CD4-positive, alpha-beta T cell (primary cell): ENCODE measurements around the gene SLC8A2. TPM values are rescaled to one million over a fixed set of nuclear protein-coding genes. Genes with fewer than 3 reads are reported as not detected.

ENCODE experiments used
- ATAC-seq: fragments of 200-7000 bp; cut with Tn5 transposase; one replicate; pipeline ENCODE4 v1.10.0; 2022; ENCODE audit warnings: mild to moderate bottlenecking; ENCODE audit not compliant: poor library complexity
- CTCF ChIA-PET: fragments of 350-600 bp; sonication (Branson Sonifier 250); formaldehyde crosslinking; loops from one replicate; lab custom pipeline; 2021; ENCODE audit warnings: antibody characterized with exemption, inconsistent platforms; lab: Charles Lee
- POLR2A ChIA-PET: fragments of 350-600 bp; sonication (Branson Sonifier 250); formaldehyde crosslinking; loops from one replicate; lab custom pipeline; 2021; ENCODE audit warnings: antibody characterized with exemption, inconsistent platforms; lab: Charles Lee
- DNase-seq, 14 experiments: peaks; one replicate each; pipeline ENCODE4 v3.0.0-alpha.2; 2013 to 2020; ENCODE audit warnings: mixed read lengths in 2 of 14
- H3K27ac ChIP-seq, 2 donors: one replicate each; pipeline versions ENCODE4 v1.5.1 to v1.7.0; 2013; ENCODE audit warnings: low read length in 2 of 2, low read depth in 1 of 2, mild to moderate bottlenecking in 1 of 2
- H3K27me3 ChIP-seq, 2 experiments: 1 replicate in 1 of 2; 2 replicates in 1 of 2; pipeline versions ENCODE4 v1.6.1 to v1.7.0; 2013; ENCODE audit warnings: low read length in 2 of 2, control low read depth in 1 of 2, mild to moderate bottlenecking in 1 of 2, moderate library complexity in 1 of 2; ENCODE audit not compliant: insufficient read depth in 2 of 2, control insufficient read depth in 1 of 2
- H3K36me3 ChIP-seq: one replicate; pipeline ENCODE4 v1.6.1; 2013; ENCODE audit warnings: low read length, control low read depth; ENCODE audit not compliant: insufficient read depth
- H3K4me1 ChIP-seq: one replicate; pipeline ENCODE4 v1.6.1; 2013; ENCODE audit warnings: low read length, control low read depth; ENCODE audit not compliant: insufficient read depth
- H3K4me3 ChIP-seq: one replicate; pipeline ENCODE4 v1.5.1; 2013; ENCODE audit warnings: mild to moderate bottlenecking, low read length, moderate library complexity
- H3K9me3 ChIP-seq, 2 experiments: 1 replicate in 1 of 2; 2 replicates in 1 of 2; pipeline versions ENCODE4 v1.6.1 to v1.7.0; 2013; ENCODE audit warnings: low read length in 2 of 2, mild to moderate bottlenecking in 2 of 2, control low read depth in 1 of 2, moderate library complexity in 1 of 2; ENCODE audit not compliant: control insufficient read depth in 1 of 2, insufficient read depth in 1 of 2
- H3K27ac Mint-ChIP-seq: one replicate; pipeline ENCODE4 v1.8.0; 2020; ENCODE audit warnings: mixed read lengths
- H3K27me3 Mint-ChIP-seq: one replicate; pipeline ENCODE4 v1.8.0; 2021; ENCODE audit warnings: mixed read lengths
- H3K36me3 Mint-ChIP-seq: one replicate; pipeline ENCODE4 v1.8.0; 2021; ENCODE audit warnings: low read depth, mixed read lengths
- H3K4me1 Mint-ChIP-seq: one replicate; pipeline ENCODE4 v1.8.0; 2021; ENCODE audit warnings: low read depth, mixed read lengths
- H3K4me3 Mint-ChIP-seq: one replicate; pipeline ENCODE4 v1.8.0; 2020; ENCODE audit warnings: mild to moderate bottlenecking, mixed read lengths
- H3K9me3 Mint-ChIP-seq: one replicate; pipeline ENCODE4 v1.8.0; 2020; ENCODE audit warnings: mixed read lengths
- intact Hi-C, 2 experiments: fragments of 100-400 bp; cut with DNase I in 1 of 2; cut with micrococcal nuclease in 1 of 2; formaldehyde crosslinking; loops; one replicate each; pipeline versions ENCODE4 v1.15.1 to v1.9.0; 2023 to 2025; cut with DNase I, micrococcal nuclease
- total RNA-seq, 174 experiments: library from RNA in 2 of 174; stranded (reverse) in 2 of 174; gene quantifications; one replicate each; pipeline ENCODE4 v1.2.3 and lab custom pipeline; 2021 to 2026
- TF ChIP-seq, protein P1 (sequence below): fragments of 200-600 bp; IDR thresholded peaks from one replicate; pipeline ENCODE4 v1.8.0; 2022; ENCODE audit warnings: antibody characterized with exemption, mild to moderate bottlenecking

The SLC8A2 gene
- total RNA-seq, 2 experiments from 2014 or later = not detected

DNA sequence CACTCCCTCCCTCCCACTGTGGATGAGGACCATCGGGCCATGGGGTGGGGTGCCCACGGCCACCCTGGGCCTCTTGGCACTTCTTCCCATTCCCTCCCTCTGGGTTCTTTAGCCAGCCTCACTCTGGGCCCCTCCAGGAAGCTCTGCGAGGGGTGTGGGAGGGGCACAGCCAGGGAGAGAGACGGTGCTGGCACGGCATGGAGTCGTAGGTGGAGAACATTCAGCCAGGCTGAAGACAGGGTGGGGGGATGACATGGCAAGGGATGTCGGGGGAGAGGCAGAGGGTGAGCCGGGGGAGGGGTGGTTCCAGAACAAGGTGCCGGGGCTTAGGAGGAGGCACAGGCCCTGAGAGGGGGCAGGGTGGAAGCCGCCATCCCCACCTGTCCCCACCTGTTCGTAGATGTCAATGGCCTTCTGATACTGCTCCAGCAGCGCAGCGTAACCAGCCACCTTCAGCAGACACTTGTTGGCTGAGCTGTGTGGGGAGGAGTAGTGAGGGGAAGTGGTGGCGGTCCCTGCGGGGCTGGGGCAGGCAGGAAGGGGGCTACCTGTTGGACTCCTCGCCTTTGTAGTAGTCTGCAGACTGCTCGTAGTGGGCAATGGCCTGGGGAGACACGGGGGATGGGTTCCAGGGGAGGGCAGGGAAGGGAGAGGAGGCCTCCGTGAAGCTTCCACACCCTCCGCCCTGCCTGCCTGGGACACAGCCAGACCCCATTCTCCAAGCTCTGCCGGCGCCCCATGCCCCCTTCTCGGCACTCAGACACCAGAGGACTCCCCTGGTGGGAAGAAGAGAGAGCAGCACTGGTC, 21.1 kb upstream of the SLC8A2 start:
- H3K36me3 Mint-ChIP-seq = peaks cover 70% of the 10 kb centered on the region

DNA sequence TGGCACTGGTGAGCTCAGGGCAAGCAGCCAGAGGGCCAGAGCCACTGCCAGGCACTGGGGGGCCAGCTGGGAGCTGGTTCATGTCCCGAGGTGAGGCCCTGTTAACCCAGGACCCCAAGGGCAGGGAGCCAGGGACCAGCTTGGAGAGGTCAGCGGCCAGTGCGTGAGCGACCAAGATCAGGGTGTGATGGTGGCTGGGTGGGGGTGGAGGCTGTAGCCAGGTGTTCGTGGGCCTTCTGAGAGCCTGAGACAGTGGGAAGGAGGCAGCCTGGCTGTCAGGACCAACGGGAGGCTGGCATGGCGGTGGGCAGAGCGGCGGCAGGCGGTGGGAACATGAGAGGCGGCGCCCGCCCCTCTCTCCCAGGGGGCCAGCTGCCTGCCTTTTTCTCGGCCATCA, 20.4 kb upstream of the SLC8A2 start:
- no peak for DNase-seq
- no peak overlapping the region for H3K4me3 ChIP-seq
- H3K9me3 ChIP-seq = no peaks in the 10 kb centered on the region
- ChIA-PET POLR2A (no interaction called here), CTCF (no interaction called here)
- Mint-ChIP-seq H3K4me3 (no peak overlapping the region), H3K27me3 (no peaks in the 10 kb centered on the region), H3K36me3 (peaks cover 68% of the 10 kb centered on the region), H3K27ac (no peak overlapping the region), H3K4me1 (peaks cover 14% of the 10 kb centered on the region), H3K9me3 (no peaks in the 10 kb centered on the region)
- no peak overlapping the region for H3K27ac ChIP-seq
- no peak for ATAC-seq
- intact Hi-C loops = no loop called here
- H3K4me1 ChIP-seq = peaks cover 8% of the 10 kb centered on the region
- TF ChIP-seq, protein P1, sequence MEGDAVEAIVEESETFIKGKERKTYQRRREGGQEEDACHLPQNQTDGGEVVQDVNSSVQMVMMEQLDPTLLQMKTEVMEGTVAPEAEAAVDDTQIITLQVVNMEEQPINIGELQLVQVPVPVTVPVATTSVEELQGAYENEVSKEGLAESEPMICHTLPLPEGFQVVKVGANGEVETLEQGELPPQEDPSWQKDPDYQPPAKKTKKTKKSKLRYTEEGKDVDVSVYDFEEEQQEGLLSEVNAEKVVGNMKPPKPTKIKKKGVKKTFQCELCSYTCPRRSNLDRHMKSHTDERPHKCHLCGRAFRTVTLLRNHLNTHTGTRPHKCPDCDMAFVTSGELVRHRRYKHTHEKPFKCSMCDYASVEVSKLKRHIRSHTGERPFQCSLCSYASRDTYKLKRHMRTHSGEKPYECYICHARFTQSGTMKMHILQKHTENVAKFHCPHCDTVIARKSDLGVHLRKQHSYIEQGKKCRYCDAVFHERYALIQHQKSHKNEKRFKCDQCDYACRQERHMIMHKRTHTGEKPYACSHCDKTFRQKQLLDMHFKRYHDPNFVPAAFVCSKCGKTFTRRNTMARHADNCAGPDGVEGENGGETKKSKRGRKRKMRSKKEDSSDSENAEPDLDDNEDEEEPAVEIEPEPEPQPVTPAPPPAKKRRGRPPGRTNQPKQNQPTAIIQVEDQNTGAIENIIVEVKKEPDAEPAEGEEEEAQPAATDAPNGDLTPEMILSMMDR = no peak
- H3K27me3 ChIP-seq = no peaks in the 10 kb centered on the region
- H3K36me3 ChIP-seq = peaks cover 72% of the 10 kb centered on the region

More for the DNA sequence above, 21.1 kb upstream of the SLC8A2 start:
- peak overlapping the region; percentile 61 for H3K27ac Mint-ChIP-seq
- H3K27me3 Mint-ChIP-seq = no peaks in the 10 kb centered on the region
- Histone ChIP-seq H3K9me3 (no peaks in the 10 kb centered on the region), H3K27me3 (no peaks in the 10 kb centered on the region), H3K36me3 (peaks cover 77% of the 10 kb centered on the region), H3K4me3 (no peak overlapping the region), H3K4me1 (peaks cover 2% of the 10 kb centered on the region), H3K27ac (no peak overlapping the region)
- H3K9me3 Mint-ChIP-seq = no peaks in the 10 kb centered on the region
- DNase-seq (no peak), ATAC-seq (no peak)
- POLR2A ChIA-PET = no interaction called here
- CTCF ChIA-PET = no interaction called here
- intact Hi-C loops = no loop called here
- TF ChIP-seq, protein P1 = no peak
- peaks cover 10% of the 10 kb centered on the region for H3K4me1 Mint-ChIP-seq
- H3K4me3 Mint-ChIP-seq = no peak overlapping the region

DNA sequence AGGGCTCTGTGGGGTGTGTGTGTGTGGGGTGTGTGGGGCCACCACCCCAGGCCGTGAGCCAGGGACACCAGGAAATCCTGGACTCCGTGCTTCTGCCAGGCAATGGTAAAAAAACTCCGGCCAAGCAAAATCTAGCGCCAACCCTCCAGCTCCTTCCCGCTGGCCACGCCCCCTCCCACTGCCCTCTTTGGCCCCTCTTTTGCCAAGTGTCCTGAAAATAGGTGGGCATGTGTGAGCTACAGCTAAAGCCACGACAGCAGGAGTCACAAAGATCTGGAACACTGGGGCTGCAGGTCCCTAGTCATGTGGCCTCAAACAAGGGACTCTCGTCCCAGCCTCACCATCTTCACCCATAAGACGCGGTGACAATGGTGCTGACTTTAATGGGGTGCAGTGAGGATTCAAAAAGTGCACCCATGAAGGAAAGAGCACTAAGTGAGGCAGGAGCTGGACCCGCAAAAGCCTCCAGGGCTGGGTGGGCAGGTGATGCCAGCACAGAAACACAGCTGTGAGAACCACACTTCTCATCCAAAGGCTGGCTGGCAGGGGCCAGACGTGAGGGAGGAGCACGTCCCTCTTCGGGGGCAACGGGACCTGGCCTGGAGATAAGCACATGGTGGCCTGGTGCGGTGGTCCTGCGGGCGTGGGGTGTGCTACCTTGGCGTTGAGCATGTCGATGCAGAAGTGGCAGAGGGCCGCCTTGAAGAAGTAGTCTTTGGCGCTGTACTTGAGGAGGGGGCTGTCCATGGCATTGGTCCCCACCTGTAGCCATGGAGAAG, 19.9 kb upstream of the SLC8A2 start:
- no peak overlapping the region for H3K27ac Mint-ChIP-seq
- no peak overlapping the region for H3K27ac ChIP-seq
- H3K4me3 Mint-ChIP-seq = no peak overlapping the region
- H3K4me1 ChIP-seq = peaks cover 10% of the 10 kb centered on the region
- DNase-seq = no peak
- no peaks in the 10 kb centered on the region for H3K9me3 ChIP-seq
- H3K9me3 Mint-ChIP-seq = no peaks in the 10 kb centered on the region
- ChIA-PET POLR2A (no interaction called here), CTCF (no interaction called here)
- H3K36me3 Mint-ChIP-seq = peaks cover 66% of the 10 kb centered on the region
- peaks cover 66% of the 10 kb centered on the region for H3K36me3 ChIP-seq
- intact Hi-C loops = no loop called here
- no peak overlapping the region for H3K4me3 ChIP-seq
- H3K27me3 Mint-ChIP-seq = no peaks in the 10 kb centered on the region
- no peaks in the 10 kb centered on the region for H3K27me3 ChIP-seq
- ATAC-seq = no peak
- TF ChIP-seq, protein P1 = no peak
- H3K4me1 Mint-ChIP-seq = peaks cover 15% of the 10 kb centered on the region
